H1 (cell line): ENCODE measurements around the gene RSPO1. TPM values are rescaled to one million over a fixed set of nuclear protein-coding genes. Genes with fewer than 3 reads are reported as not detected.

Experiments
- CTCF ChIA-PET: fragments of 300-600 bp; sonication (Branson Sonifier 250); formaldehyde crosslinking; loops from one replicate; lab custom pipeline; 2021; ENCODE audit not compliant: partially characterized antibody; lab: Charles Lee
- POLR2A ChIA-PET: fragments of 300-600 bp; sonication (Branson Sonifier 250); formaldehyde crosslinking; loops from one replicate; lab custom pipeline; 2021; ENCODE audit warnings: inconsistent platforms; ENCODE audit not compliant: partially characterized antibody; lab: Charles Lee
- DNase-seq, 2 experiments: peaks; one replicate each; pipeline versions ENCODE4 v3.0.0 to v3.0.0-alpha.2; 2010 to 2022; ENCODE audit warnings: low spot score in 2 of 2, low read depth in 1 of 2, mixed read lengths in 1 of 2
- FAIRE-seq: peaks from 2 replicates; lab custom pipeline; 2011; peaks lifted over from hg19 to GRCh38; lab: Jason Lieb, UNC
- H2AFZ ChIP-seq: 2 replicates; pipeline ENCODE4 v1.8.1; 2012; ENCODE audit warnings: low read length, inconsistent platforms
- H2AK5ac ChIP-seq: 2 replicates; pipeline ENCODE4 v1.6.1; 2013; ENCODE audit warnings: low read depth, low read length
- H2BK120ac ChIP-seq: replicated peaks from 2 replicates; pipeline ENCODE3; 2013; ENCODE audit warnings: low read depth, low read length, inconsistent platforms
- H2BK12ac ChIP-seq: 2 replicates; pipeline ENCODE4 v1.6.1; 2013; ENCODE audit warnings: low read depth, low read length
- H2BK15ac ChIP-seq: 2 replicates; pipeline ENCODE4 v1.6.1; 2013; ENCODE audit warnings: low read length
- H2BK20ac ChIP-seq: 2 replicates; pipeline ENCODE4 v1.6.1; 2013; ENCODE audit warnings: low read length
- H2BK5ac ChIP-seq: 2 replicates; pipeline ENCODE4 v1.6.1; 2013; ENCODE audit warnings: low read depth, low read length
- H3K14ac ChIP-seq: 2 replicates; pipeline ENCODE4 v1.6.1; 2013; ENCODE audit warnings: inconsistent platforms; ENCODE audit not compliant: insufficient read length
- H3K18ac ChIP-seq: 2 replicates; pipeline ENCODE4 v1.6.1; 2013; ENCODE audit warnings: low read length; ENCODE audit errors: extremely low read depth
- H3K23ac ChIP-seq: 2 replicates; pipeline ENCODE4 v1.6.1; 2013; ENCODE audit warnings: inconsistent platforms; ENCODE audit not compliant: insufficient read length
- H3K23me2 ChIP-seq: 2 replicates; pipeline ENCODE4 v1.6.1; 2013; ENCODE audit warnings: low read depth, low read length
- H3K27ac ChIP-seq: 2 replicates; pipeline ENCODE4 v1.6.1; 2011; ENCODE audit warnings: low read depth, low read length, inconsistent platforms
- H3K27me3 ChIP-seq, 4 experiments: replicated peaks in 1 of 4; 1 replicate in 1 of 4; 2 replicates in 3 of 4; pipeline versions ENCODE4 v1.6.1 to v1.8.1; 2011 to 2013; ENCODE audit warnings: low read length in 3 of 4, mild to moderate bottlenecking in 3 of 4, inconsistent platforms in 2 of 4, mixed read lengths in 2 of 4, moderate library complexity in 1 of 4; ENCODE audit not compliant: control insufficient read depth in 3 of 4, insufficient read depth in 3 of 4; ENCODE audit errors: extremely low read depth in 1 of 4
- H3K36me3 ChIP-seq, 4 experiments: 2 replicates each; pipeline versions ENCODE4 v1.6.1 to v1.8.1; 2011 to 2013; ENCODE audit warnings: mild to moderate bottlenecking in 4 of 4, low read length in 3 of 4, moderate library complexity in 2 of 4, control low read depth in 1 of 4, inconsistent platforms in 1 of 4; ENCODE audit not compliant: insufficient read depth in 4 of 4, control insufficient read depth in 2 of 4
- H3K4ac ChIP-seq: replicated peaks from 2 replicates; pipeline ENCODE3; 2013; ENCODE audit warnings: low read length, low read depth, mixed read lengths, inconsistent platforms; ENCODE audit not compliant: insufficient read length
- H3K4me1 ChIP-seq, 4 experiments: replicated peaks in 1 of 4; 1 replicate in 1 of 4; 2 replicates in 3 of 4; pipeline versions ENCODE4 v1.6.1 to v1.8.1; 2011 to 2013; ENCODE audit warnings: low read length in 3 of 4, inconsistent platforms in 2 of 4, mixed read lengths in 1 of 4; ENCODE audit not compliant: insufficient read depth in 4 of 4, control insufficient read depth in 3 of 4
- H3K4me2 ChIP-seq, 2 experiments: 2 replicates each; pipeline versions ENCODE4 v1.6.1 to v1.8.1; 2011 to 2013; ENCODE audit warnings: low read depth in 2 of 2, low read length in 2 of 2, control low read depth in 1 of 2, inconsistent platforms in 1 of 2, mild to moderate bottlenecking in 1 of 2; ENCODE audit not compliant: insufficient read depth in 1 of 2
- H3K4me3 ChIP-seq, 4 experiments: fragments of 200-600, 300-600 bp in 1 of 4; sonication (generic), shearing (Covaris generic), sonication (Bioruptor Twin) in 1 of 4; 2 replicates each; pipeline versions ENCODE4 v1.5.1 to v1.8.1; 2011 to 2016; ENCODE audit warnings: low read length in 4 of 4, low read depth in 3 of 4, control low read depth in 2 of 4, inconsistent platforms in 2 of 4, mild to moderate bottlenecking in 2 of 4, mixed read lengths in 1 of 4, moderate library complexity in 1 of 4; ENCODE audit not compliant: insufficient read depth in 2 of 4; ENCODE audit errors: extremely low read depth in 1 of 4
- H3K56ac ChIP-seq: replicated peaks from 2 replicates; pipeline ENCODE3; 2013; ENCODE audit warnings: low read depth, mild to moderate bottlenecking, mixed read lengths, low read length, inconsistent platforms; ENCODE audit not compliant: insufficient read length
- H3K79me1 ChIP-seq: 2 replicates; pipeline ENCODE4 v1.6.1; 2013; ENCODE audit warnings: low read depth, low read length, control low read depth
- H3K79me2 ChIP-seq, 2 experiments: 2 replicates each; pipeline versions ENCODE4 v1.6.1 to v1.8.1; 2012 to 2013; ENCODE audit warnings: low read length in 2 of 2, mild to moderate bottlenecking in 2 of 2, inconsistent platforms in 1 of 2; ENCODE audit not compliant: insufficient read depth in 2 of 2, control insufficient read depth in 1 of 2
- H3K9ac ChIP-seq, 4 experiments: replicated peaks in 1 of 4; 1 replicate in 1 of 4; 2 replicates in 3 of 4; pipeline versions ENCODE4 v1.6.1 to v1.8.1; 2011 to 2013; ENCODE audit warnings: low read depth in 3 of 4, low read length in 3 of 4, control low read depth in 2 of 4, mild to moderate bottlenecking in 2 of 4, moderate library complexity in 2 of 4, inconsistent platforms in 1 of 4; ENCODE audit errors: extremely low read depth in 1 of 4
- H3K9me3 ChIP-seq, 2 experiments: 2 replicates each; pipeline versions ENCODE4 v1.6.1 to v1.8.1; 2012 to 2013; ENCODE audit warnings: mild to moderate bottlenecking in 2 of 2, moderate library complexity in 2 of 2, control low read depth in 1 of 2, inconsistent platforms in 1 of 2, low read depth in 1 of 2, low read length in 1 of 2, mixed read lengths in 1 of 2; ENCODE audit not compliant: insufficient read depth in 2 of 2
- H4K20me1 ChIP-seq, 2 experiments: replicated peaks in 1 of 2; 2 replicates each; pipeline versions ENCODE3 to v1.8.1; 2011 to 2013; ENCODE audit warnings: inconsistent platforms in 2 of 2, low read length in 2 of 2, mild to moderate bottlenecking in 1 of 2; ENCODE audit not compliant: insufficient read depth in 2 of 2, control insufficient read depth in 1 of 2
- H4K5ac ChIP-seq: 2 replicates; pipeline ENCODE4 v1.6.1; 2013; ENCODE audit warnings: low read length, low read depth, mixed read lengths, inconsistent platforms; ENCODE audit not compliant: insufficient read length
- H4K8ac ChIP-seq: 2 replicates; pipeline ENCODE4 v1.8.0; 2013; ENCODE audit warnings: mild to moderate bottlenecking, moderate library complexity, low read length, inconsistent platforms; ENCODE audit not compliant: insufficient read depth; ENCODE audit errors: extremely low read depth
- H4K91ac ChIP-seq: replicated peaks from 2 replicates; pipeline ENCODE3; 2013; ENCODE audit warnings: low read length, mixed read lengths, inconsistent platforms; ENCODE audit not compliant: insufficient read length
- BACH1 ChIP-seq: IDR thresholded peaks from 2 replicates; pipeline ENCODE4 v1.6.1; 2012; ENCODE audit warnings: low read length, improper control_type of control experiment
- CTCF ChIP-seq, 3 experiments: IDR thresholded peaks; 1 replicate in 2 of 3; 2 replicates in 1 of 3; pipeline versions ENCODE4 v1.5.1 to v1.6.1; 2011; ENCODE audit warnings: low read length in 3 of 3, mild to moderate bottlenecking in 3 of 3, inconsistent platforms in 2 of 3, low read depth in 1 of 3, moderate library complexity in 1 of 3; ENCODE audit not compliant: insufficient read depth in 1 of 3; ENCODE audit errors: control extremely low read depth in 1 of 3
- FOSL1 ChIP-seq: IDR thresholded peaks from 2 replicates; pipeline ENCODE4 v1.6.1; 2011; ENCODE audit warnings: mild to moderate bottlenecking, low read depth, low read length, moderate library complexity; ENCODE audit not compliant: insufficient read depth
- KDM4A ChIP-seq: IDR thresholded peaks from one replicate; pipeline ENCODE4 v1.7.1; 2012; ENCODE audit warnings: low read depth, mild to moderate bottlenecking, moderate library complexity, low read length, inconsistent platforms; ENCODE audit not compliant: severe bottlenecking
- PHF8 ChIP-seq: fragments of 200-600 bp; sonication (generic); conservative IDR thresholded peaks from 2 replicates; pipeline ENCODE4 v1.7.1; 2012; ENCODE audit warnings: low read depth, mild to moderate bottlenecking, inconsistent platforms, low read length, moderate library complexity
- SAP30 ChIP-seq: fragments of 300-600 bp; sonication (generic); IDR thresholded peaks from 2 replicates; pipeline ENCODE4 v1.7.1; 2012; ENCODE audit warnings: low read length, moderate library complexity, mild to moderate bottlenecking, inconsistent platforms; ENCODE audit not compliant: insufficient read depth, insufficient replicate concordance
- SIN3A ChIP-seq, 2 experiments: IDR thresholded peaks in 1 of 2; conservative IDR thresholded peaks in 1 of 2; 2 replicates each; pipeline ENCODE4 v1.6.1; 2011 to 2012; ENCODE audit warnings: low read length in 2 of 2, improper control_type of control experiment in 1 of 2, low read depth in 1 of 2, mild to moderate bottlenecking in 1 of 2
- SP4 ChIP-seq: IDR thresholded peaks from 2 replicates; pipeline ENCODE4 v1.6.1; 2012; ENCODE audit warnings: low read length, inconsistent platforms
- WGBS, 2 experiments: shearing (Covaris generic) in 1 of 2; methylation state at CpG; one replicate each; pipeline versions ENCODE4 v1.1.6 to v1.1.7; 2013 to 2015; ENCODE audit warnings: low lambda C conversion rate in 2 of 2, mixed read lengths in 2 of 2, inconsistent platforms in 1 of 2, low coverage in 1 of 2, missing lambda C conversion rate in 1 of 2; ENCODE audit not compliant: insufficient replicate concordance in 2 of 2, insufficient coverage in 1 of 2, insufficient read length in 1 of 2; ENCODE audit errors: extremely low coverage in 1 of 2, missing lambda C conversion rate in 1 of 2; 5-methylcytosine and 5-hydroxymethylcytosine counted together
- polyA plus RNA-seq, 7 experiments: library from polyadenylated mRNA; depleted of rRNA in 3 of 7; stranded (reverse) in 5 of 7; unstranded in 2 of 7; fragments of >200 nt in 5 of 7; fragments of 200-250 nt in 2 of 7; gene quantifications; 1 replicate in 5 of 7; 2 replicates in 1 of 7; 4 replicates in 1 of 7; pipeline versions ENCODE4 v1.2.1 to v1.2.3, GENCODE V29; 2011 to 2013; ENCODE audit warnings: missing spikeins in 2 of 7, mixed read lengths in 2 of 7
- total RNA-seq: library from RNA; stranded (reverse); fragmentation: NEBNext Ultra II Directional; extraction: Animal tissue kit (Norgen Biotek cat#: 25700); gene quantifications from 2 replicates; pipeline ENCODE4 v1.2.1, GENCODE V29; 2021

RSPO1 gene
- total and polyA plus RNA-seq, 2 of the 8 experiments (the other 6 are each of a cell fraction or from before 2014, with no cell fraction given) = 0.39 TPM; not detected in 1

- Histone ChIP-seq H3K27me3 (peaks cover 0 to 13% (median 9%) of the 10 kb centered on the region in 4 experiments; a peak in 4 of 7 replicates), H3K36me3 (no peaks in the 10 kb centered on the region), H3K4me2 (no peak overlapping the region), H3K79me1 (no peaks in the 10 kb centered on the region), H4K5ac (no peak overlapping the region), H2BK12ac (no peak overlapping the region), H3K14ac (no peak overlapping the region), H3K4me3 (no peak overlapping the region), H3K18ac (no peak overlapping the region), H2BK120ac (no peak overlapping the region), H3K23me2 (no peaks in the 10 kb centered on the region; the same call in 1 of the 2 replicates), H2BK5ac (no peak overlapping the region), H3K27ac (no peak overlapping the region), H3K79me2 (no peaks in the 10 kb centered on the region), H2BK15ac (no peak overlapping the region), H3K23ac (no peak overlapping the region), H3K4me1 (no peaks in the 10 kb centered on the region), H3K56ac (no peak overlapping the region), H2AFZ (no peak overlapping the region), H4K20me1 (no peaks in the 10 kb centered on the region), H4K91ac (no peak overlapping the region), H2AK5ac (no peak overlapping the region), H3K9me3 (no peaks in the 10 kb centered on the region), H4K8ac (no peak overlapping the region), H3K4ac (no peak overlapping the region), H3K9ac (no peak overlapping the region), H2BK20ac (no peak overlapping the region)
- DNase-seq (no peak), FAIRE-seq (no peak)
- WGBS, 2 experiments = 89% methylated on average over 14 of the region's 15 CpGs; no CpG with 5 or more reads in 1 of the 2 experiments
- ChIA-PET POLR2A (interaction anchor here (1.4 kb wide), 1 partner anchor 53 kb away, joined by 3 read pairs; no protein-coding TSS in a partner anchor), CTCF (interaction anchor here (0.6 to 13.4 kb wide), 10 partner anchors 9 to 143 kb away, joined by 3 to 400 read pairs (median 4); partner anchors contain the start of gene RSPO1)
- TF ChIP-seq BACH1 (no peak), CTCF (IDR thresholded peaks at IDR 0.05; ENCODE audit: control extremely low read depth in 1 of 3, insufficient read depth in 1 of 3, low read depth in 1 of 3, low read length in 3 of 3) (no peak), FOSL1 (no peak), SIN3A (conservative IDR thresholded peaks at IDR 0.05 in 1 of 2, IDR thresholded peaks at IDR 0.05 in 1 of 2; ENCODE audit: low read depth in 1 of 2, low read length in 2 of 2) (no peak), KDM4A (no peak), SP4 (no peak), SAP30 (no peak), PHF8 (no peak)
Observed at GRCh38 chr1:37606481-37607263, 28.0 kb downstream of the RSPO1 start.
